ENCODE measurements around the gene PLA2G5. TPM values are rescaled to one million over a fixed set of nuclear protein-coding genes. Genes with fewer than 3 reads are reported as not detected.

Gene PLA2G5
- total and polyA plus RNA-seq, 2 donors from 2014 or later = 0.47 to 0.58 TPM

GRCh38 chr1:20086800-20087199 lies 16.8 kb downstream of the PLA2G5 start:
- H3K9ac ChIP-seq (ENCODE audit: low read length in 3 of 3) = no peak overlapping the region
- no peaks in the 10 kb centered on the region for H3K36me3 ChIP-seq (ENCODE audit: control insufficient read depth in 2 of 3, insufficient read depth in 3 of 3, low read length in 3 of 3)
- intact Hi-C loops (cut with DNase I) = no loop called here
- no peaks in the 10 kb centered on the region for H3K4me1 ChIP-seq (ENCODE audit: control insufficient read depth in 2 of 3, insufficient read depth in 2 of 3, low read depth in 1 of 3, low read length in 3 of 3)
- H3K27ac ChIP-seq (ENCODE audit: low read depth in 2 of 2, low read length in 2 of 2) = no peak overlapping the region
- no peaks in the 10 kb centered on the region for H3K9me3 ChIP-seq (ENCODE audit: control insufficient read depth in 2 of 3, insufficient read depth in 1 of 3, low read length in 3 of 3)
- H3K27me3 ChIP-seq (ENCODE audit: control insufficient read depth, insufficient read depth, low read length) = no peaks in the 10 kb centered on the region
- H3K4me3 ChIP-seq (ENCODE audit: low read length in 3 of 3) = no peak overlapping the region
- DNase-seq (no peak), FAIRE-seq (no peak)
- no peak for TF ChIP-seq CTCF (IDR thresholded peaks at IDR 0.05; ENCODE audit: borderline replicate concordance, extremely low read depth, insufficient read depth)

GRCh38 chr1:20087668-20088067 lies 17.7 kb downstream of the PLA2G5 start:
- Histone ChIP-seq H3K36me3 (ENCODE audit: control insufficient read depth in 2 of 3, insufficient read depth in 3 of 3, low read length in 3 of 3) (no peaks in the 10 kb centered on the region), H3K9me3 (ENCODE audit: control insufficient read depth in 2 of 3, insufficient read depth in 1 of 3, low read length in 3 of 3) (no peaks in the 10 kb centered on the region), H3K27ac (ENCODE audit: low read depth in 2 of 2, low read length in 2 of 2) (no peak overlapping the region), H3K27me3 (ENCODE audit: control insufficient read depth, insufficient read depth, low read length) (no peaks in the 10 kb centered on the region), H3K9ac (ENCODE audit: low read length in 3 of 3) (no peak overlapping the region), H3K4me3 (ENCODE audit: low read length in 3 of 3) (no peak overlapping the region), H3K4me1 (ENCODE audit: control insufficient read depth in 2 of 3, insufficient read depth in 2 of 3, low read depth in 1 of 3, low read length in 3 of 3) (no peaks in the 10 kb centered on the region)
- no peak for DNase-seq
- intact Hi-C loops (cut with DNase I) = no loop called here
- no peak for FAIRE-seq
- no peak for TF ChIP-seq CTCF (IDR thresholded peaks at IDR 0.05; ENCODE audit: borderline replicate concordance, extremely low read depth, insufficient read depth)

- Histone ChIP-seq H3K27ac (ENCODE audit: low read depth in 2 of 2, low read length in 2 of 2) (no peak overlapping the region), H3K36me3 (ENCODE audit: control insufficient read depth in 2 of 3, insufficient read depth in 3 of 3, low read length in 3 of 3) (no peaks in the 10 kb centered on the region), H3K4me3 (ENCODE audit: low read length in 3 of 3) (no peak overlapping the region), H3K4me1 (ENCODE audit: control insufficient read depth in 2 of 3, insufficient read depth in 2 of 3, low read depth in 1 of 3, low read length in 3 of 3) (no peaks in the 10 kb centered on the region), H3K27me3 (ENCODE audit: control insufficient read depth, insufficient read depth, low read length) (no peaks in the 10 kb centered on the region), H3K9me3 (ENCODE audit: control insufficient read depth in 2 of 3, insufficient read depth in 1 of 3, low read length in 3 of 3) (no peaks in the 10 kb centered on the region), H3K9ac (ENCODE audit: low read length in 3 of 3) (no peak overlapping the region)
- FAIRE-seq = no peak
- no peak for TF ChIP-seq CTCF (IDR thresholded peaks at IDR 0.05; ENCODE audit: borderline replicate concordance, extremely low read depth, insufficient read depth)
- intact Hi-C loops (cut with DNase I) = no loop called here
- no peak for DNase-seq
Measured at GRCh38 chr1:20089328-20090077, 19.5 kb downstream of the PLA2G5 start.

- Histone ChIP-seq H3K36me3 (ENCODE audit: control insufficient read depth in 2 of 3, insufficient read depth in 3 of 3, low read length in 3 of 3) (no peaks in the 10 kb centered on the region), H3K27ac (ENCODE audit: low read depth in 2 of 2, low read length in 2 of 2) (no peak overlapping the region), H3K4me3 (ENCODE audit: low read length in 3 of 3) (no peak overlapping the region), H3K9me3 (ENCODE audit: control insufficient read depth in 2 of 3, insufficient read depth in 1 of 3, low read length in 3 of 3) (no peaks in the 10 kb centered on the region), H3K4me1 (ENCODE audit: control insufficient read depth in 2 of 3, insufficient read depth in 2 of 3, low read depth in 1 of 3, low read length in 3 of 3) (no peaks in the 10 kb centered on the region), H3K27me3 (ENCODE audit: control insufficient read depth, insufficient read depth, low read length) (no peaks in the 10 kb centered on the region), H3K9ac (ENCODE audit: low read length in 3 of 3) (no peak overlapping the region)
- intact Hi-C loops (cut with DNase I) = no loop called here
- FAIRE-seq (no peak), DNase-seq (no peak)
- no peak for TF ChIP-seq CTCF (IDR thresholded peaks at IDR 0.05; ENCODE audit: borderline replicate concordance, extremely low read depth, insufficient read depth)
Measured at GRCh38 chr1:20090119-20090518, 20.1 kb downstream of the PLA2G5 start.

All from kidney (tissue), 14 donors.